VCaP (cell line): Measurements from ENCODE around the gene EVI5L.

Source experiments
- H3K27ac ChIP-seq: fragments of 450-650 bp; 2 replicates; pipeline ENCODE4 v1.5.1; 2017
- CTCF ChIP-seq: fragments of 450-650 bp; conservative IDR thresholded peaks from 2 replicates; pipeline ENCODE4 v1.5.1; 2017; ENCODE audit warnings: mild to moderate bottlenecking, moderate library complexity

Gene EVI5L

GRCh38 chr19:7830823-7831222 lies 805 bp downstream of the EVI5L start:
- H3K27ac ChIP-seq = peak overlapping the region; percentile 42; the same call in 1 of the 2 replicates
- no peak for TF ChIP-seq CTCF

DNA sequence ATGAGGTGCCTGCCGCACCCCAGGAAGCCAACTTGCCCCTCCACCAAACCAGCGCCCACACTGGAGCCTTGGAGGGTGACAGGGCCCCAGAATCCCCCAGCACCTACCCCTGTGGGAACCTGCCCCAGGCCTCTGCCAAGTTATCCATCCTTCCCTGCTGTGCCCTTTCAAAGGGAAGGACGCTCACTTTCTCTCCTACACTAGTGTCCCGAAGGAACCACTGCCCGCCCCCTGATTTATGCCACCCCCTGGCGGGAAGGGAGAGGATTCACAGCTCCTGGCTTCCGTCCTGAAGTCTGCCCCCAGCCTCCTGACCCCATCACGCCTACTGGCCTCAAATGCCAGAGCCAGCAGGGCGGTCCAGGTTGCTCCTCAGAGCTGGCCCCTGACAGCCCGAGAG lies 1.4 kb downstream of the EVI5L start:
- no peak overlapping the region for H3K27ac ChIP-seq
- TF ChIP-seq CTCF = 0 out of 2 replicates have a peak, but pooled peaks have one; percentile 10

- no peak overlapping the region for H3K27ac ChIP-seq
- no peak for TF ChIP-seq CTCF
Observed at GRCh38 chr19:7832009-7832408, 2.0 kb downstream of the EVI5L start.

- H3K27ac ChIP-seq = 0 out of 2 replicates have a peak overlapping the region, but pooled peaks have one; percentile 61
- TF ChIP-seq CTCF = no peak
Observed at GRCh38 chr19:7832781-7833180, 2.8 kb downstream of the EVI5L start.

DNA sequence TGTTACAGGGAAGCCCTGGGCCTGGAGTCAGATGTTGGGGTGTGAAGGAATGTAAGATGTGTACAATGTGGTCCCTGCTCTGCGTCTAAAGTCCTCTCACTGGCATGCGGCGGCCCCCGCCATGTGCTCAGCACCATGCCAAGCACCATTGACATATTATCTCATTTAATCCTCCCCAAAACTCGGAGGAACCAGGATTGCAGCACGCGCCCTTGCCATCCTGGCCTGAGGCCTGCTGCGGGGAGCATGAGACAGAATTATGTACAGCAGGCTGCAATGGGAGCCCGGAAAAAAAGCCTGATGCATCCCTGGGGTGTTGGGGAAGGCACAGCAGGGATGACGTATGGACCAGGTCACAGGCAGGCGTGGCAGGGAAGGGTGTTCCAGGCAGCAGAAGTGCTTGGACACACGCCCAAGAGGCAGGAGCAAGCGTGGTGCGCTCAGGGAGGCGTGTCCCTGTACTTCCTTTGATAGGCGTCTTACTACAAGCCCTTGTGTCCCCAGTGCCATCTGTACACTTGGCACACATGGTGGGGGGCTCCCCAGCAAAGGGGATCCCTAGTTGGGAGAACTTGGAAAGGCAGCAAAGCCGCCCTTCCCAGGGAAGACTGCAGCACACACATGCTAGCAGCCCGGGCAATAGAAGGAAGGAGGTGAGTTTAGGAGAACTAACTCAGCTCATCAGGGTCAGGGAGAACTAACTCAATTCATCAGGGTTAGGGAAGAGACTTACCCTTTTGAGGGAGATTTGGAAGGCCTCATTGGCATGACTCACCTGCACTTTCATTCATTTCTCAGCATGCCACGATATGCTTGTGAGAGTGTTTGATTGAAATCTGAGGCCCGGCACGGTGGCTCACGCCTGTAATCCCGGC lies 3.4 kb downstream of the EVI5L start:
- no peak for TF ChIP-seq CTCF
- peak overlapping the region; percentile 61 for H3K27ac ChIP-seq

DNA sequence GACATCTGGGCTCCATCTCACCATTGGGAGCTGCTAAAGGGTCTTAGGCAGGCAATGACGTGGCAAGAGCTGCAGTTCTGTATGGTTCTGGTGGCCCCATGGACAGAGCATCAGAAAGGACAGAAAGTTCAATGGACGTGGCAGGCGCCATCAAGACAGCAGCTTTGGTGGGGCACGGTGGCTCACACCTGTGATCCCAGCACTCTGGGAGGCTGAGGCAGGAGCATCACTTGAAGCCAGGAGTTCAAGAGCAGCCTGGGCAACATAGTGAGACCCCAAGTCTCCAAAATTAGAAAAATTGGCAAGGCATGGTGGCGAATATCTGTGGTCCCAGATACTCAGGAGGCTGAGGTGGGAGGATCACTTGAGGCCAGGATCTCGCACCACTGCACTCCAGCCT lies 9.5 kb downstream of the EVI5L start:
- no peak for TF ChIP-seq CTCF
- H3K27ac ChIP-seq = no peak overlapping the region

DNA sequence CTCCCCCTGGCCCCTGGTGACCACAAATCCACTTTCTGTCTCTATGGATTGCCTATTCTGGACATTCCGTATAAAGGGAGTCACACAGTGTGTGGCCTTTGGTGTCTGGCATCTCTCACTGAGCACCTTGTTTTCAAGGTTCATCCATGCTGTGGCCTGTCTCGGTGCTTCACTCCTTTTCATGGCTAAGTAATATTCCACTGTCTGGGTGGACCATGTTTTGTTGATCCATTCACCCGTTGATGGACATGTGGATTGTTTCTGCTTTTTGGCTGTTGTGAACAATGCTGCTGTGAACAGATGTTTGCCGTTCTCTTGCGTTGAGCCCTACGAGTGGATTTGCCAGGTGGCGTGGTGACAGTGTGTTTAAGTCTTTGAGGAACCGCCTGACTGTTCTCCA lies 10.6 kb downstream of the EVI5L start:
- H3K27ac ChIP-seq = no peak overlapping the region
- no peak for TF ChIP-seq CTCF
